Measurements from ENCODE around the gene IFT22. TPM values are rescaled to one million over a fixed set of nuclear protein-coding genes. Genes with fewer than 3 reads are reported as not detected.

The IFT22 gene
- total and polyA plus RNA-seq, 2 of the 8 experiments (the other 6 are each of a cell fraction or from before 2014, with no cell fraction given), result 17.7 to 18.9 TPM

DNA sequence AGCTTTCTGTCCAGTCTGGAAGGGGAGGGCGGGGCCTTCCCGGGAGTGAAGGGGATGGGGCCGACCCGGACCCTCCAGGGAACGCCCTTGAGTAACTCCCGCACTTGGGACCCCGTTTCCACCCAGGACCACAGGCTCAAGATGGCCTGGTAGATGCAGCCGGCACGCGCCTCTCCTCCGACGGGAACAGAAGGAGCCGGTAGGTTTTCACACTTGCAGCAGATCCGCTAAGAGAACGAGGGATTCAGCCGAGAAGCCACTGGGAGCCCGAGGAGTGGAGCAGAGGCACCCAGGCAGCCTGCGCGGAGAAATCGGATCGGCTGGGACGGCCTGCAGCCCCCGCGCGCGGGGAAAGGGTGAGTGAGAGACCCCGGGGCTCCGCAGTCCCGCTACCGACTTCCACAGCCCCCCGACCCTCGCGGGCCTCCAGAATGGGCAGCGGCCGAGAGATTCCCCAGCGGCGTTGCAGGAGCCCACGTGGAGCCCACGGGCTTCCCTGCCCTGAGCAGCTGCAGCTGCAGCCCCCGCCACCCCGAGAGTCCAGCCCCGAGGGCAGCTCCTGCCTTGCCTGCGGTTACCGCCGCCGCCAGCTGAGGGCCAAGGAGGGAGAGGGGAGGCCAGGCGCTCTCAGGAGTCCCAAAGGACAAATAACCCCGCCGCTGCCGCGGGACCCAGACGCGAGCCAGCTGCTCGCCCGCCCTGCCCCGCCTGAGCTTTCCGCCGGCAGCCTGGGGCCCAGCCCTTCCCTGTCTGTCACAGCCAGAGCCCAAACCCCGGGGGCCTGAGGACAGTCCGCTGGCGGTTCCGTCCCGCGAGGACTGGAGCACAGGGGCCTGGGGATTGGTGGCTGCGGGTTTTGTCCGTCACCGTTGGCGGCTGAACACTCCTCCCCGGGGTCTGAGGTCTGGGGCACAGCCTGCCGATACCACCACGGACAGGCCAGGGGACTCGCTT is 21.8 kb downstream of the IFT22 start (continued):
- TF ChIP-seq JUN (IDR thresholded peaks at IDR 0.05; ENCODE audit: low read depth, low read length) (no peak), NRF1 (IDR thresholded peaks at IDR 0.05; ENCODE audit: low read depth, low read length) (no peak), CBX5 (IDR thresholded peaks at IDR 0.05; ENCODE audit: low read depth, low read length) (no peak), POU5F1 (IDR thresholded peaks at IDR 0.05; ENCODE audit: low read depth, low read length) (no peak), HDAC2 (IDR thresholded peaks at IDR 0.05; ENCODE audit: borderline replicate concordance in 1 of 2, low read depth in 2 of 2, low read length in 2 of 2) (0 out of 4 replicates have a peak, but pooled peaks have one; percentile 40 to 65), RXRA (IDR thresholded peaks at IDR 0.05; ENCODE audit: insufficient read depth, low read depth, low read length) (no peak), EZH2 (IDR thresholded peaks at IDR 0.05; ENCODE audit: low read depth, low read length, severe bottlenecking) (no peak), BRCA1 (IDR thresholded peaks at IDR 0.05; ENCODE audit: low read depth, low read length) (no peak), CREB1 (IDR thresholded peaks at IDR 0.05) (no peak), SUZ12 (IDR thresholded peaks at IDR 0.05; ENCODE audit: low read length) (no peak), CHD1 (IDR thresholded peaks at IDR 0.05; ENCODE audit: low read depth, low read length) (no peak), TAF1 (IDR thresholded peaks at IDR 0.05; ENCODE audit: low read depth, low read length) (peak; percentile 63), TCF12 (IDR thresholded peaks at IDR 0.05; ENCODE audit: low read depth, low read length) (no peak), TEAD4 (IDR thresholded peaks at IDR 0.05; ENCODE audit: low read depth, low read length) (no peak), KDM5A (IDR thresholded peaks at IDR 0.05; ENCODE audit: low read length) (no peak), CTCF (IDR thresholded peaks at IDR 0.05; ENCODE audit: control extremely low read depth in 1 of 3, insufficient read depth in 1 of 3, low read depth in 1 of 3, low read length in 3 of 3) (no peak), SIN3A (conservative IDR thresholded peaks at IDR 0.05 in 1 of 2, IDR thresholded peaks at IDR 0.05 in 1 of 2; ENCODE audit: low read depth in 1 of 2, low read length in 2 of 2) (0 out of 4 replicates have a peak, but pooled peaks have one; percentile 30 to 50), EGR1 (IDR thresholded peaks at IDR 0.05; ENCODE audit: borderline replicate concordance, low read depth, low read length) (no peak), BACH1 (IDR thresholded peaks at IDR 0.05; ENCODE audit: low read length) (no peak), KDM1A (IDR thresholded peaks at IDR 0.05; ENCODE audit: borderline replicate concordance, low read length) (no peak), SAP30 (IDR thresholded peaks at IDR 0.05; ENCODE audit: insufficient read depth, insufficient replicate concordance, low read length) (no peak)

Data from H1 (cell line).